Measurements from ENCODE around the gene WARS2.

The WARS2 gene

DNA sequence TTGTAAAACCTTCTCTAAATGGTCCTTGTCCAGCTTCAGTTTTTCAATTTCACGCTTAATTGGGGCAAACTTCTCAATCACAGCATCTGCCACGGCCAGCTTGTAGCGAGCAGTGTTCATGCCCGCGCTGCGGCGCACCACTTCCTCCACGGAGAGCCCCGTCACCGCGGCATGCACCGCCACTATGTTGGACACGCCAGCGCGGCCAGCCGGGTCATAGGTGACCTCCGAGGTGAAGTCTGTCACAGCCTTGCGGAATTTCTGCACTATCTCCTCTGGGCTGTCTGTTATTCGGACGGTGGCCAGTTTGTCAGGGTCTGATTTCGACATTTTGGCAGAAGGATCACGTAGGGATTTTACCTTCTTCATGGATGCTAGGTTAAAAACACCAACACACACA is 107.5 kb downstream of the WARS2 start:
- no peak overlapping the region for H2AFZ ChIP-seq
- H3K4me2 ChIP-seq (ENCODE audit: low read length): no peak overlapping the region
- H3K9ac ChIP-seq: no peak overlapping the region
- H3K79me2 ChIP-seq: no peaks in the 10 kb centered on the region
- no peaks in the 10 kb centered on the region for H3K36me3 ChIP-seq (ENCODE audit: control insufficient read depth, insufficient read depth, low read length)
- no peaks in the 10 kb centered on the region for H3K27me3 ChIP-seq (ENCODE audit: control insufficient read depth, insufficient read depth, low read length)
- H3K27ac ChIP-seq: no peak overlapping the region
- no peak overlapping the region for H3K4me3 ChIP-seq (ENCODE audit: low read depth, low read length)
- H3K9me3 ChIP-seq (ENCODE audit: control insufficient read depth, low read length): no peaks in the 10 kb centered on the region
- TF ChIP-seq, protein P1, sequence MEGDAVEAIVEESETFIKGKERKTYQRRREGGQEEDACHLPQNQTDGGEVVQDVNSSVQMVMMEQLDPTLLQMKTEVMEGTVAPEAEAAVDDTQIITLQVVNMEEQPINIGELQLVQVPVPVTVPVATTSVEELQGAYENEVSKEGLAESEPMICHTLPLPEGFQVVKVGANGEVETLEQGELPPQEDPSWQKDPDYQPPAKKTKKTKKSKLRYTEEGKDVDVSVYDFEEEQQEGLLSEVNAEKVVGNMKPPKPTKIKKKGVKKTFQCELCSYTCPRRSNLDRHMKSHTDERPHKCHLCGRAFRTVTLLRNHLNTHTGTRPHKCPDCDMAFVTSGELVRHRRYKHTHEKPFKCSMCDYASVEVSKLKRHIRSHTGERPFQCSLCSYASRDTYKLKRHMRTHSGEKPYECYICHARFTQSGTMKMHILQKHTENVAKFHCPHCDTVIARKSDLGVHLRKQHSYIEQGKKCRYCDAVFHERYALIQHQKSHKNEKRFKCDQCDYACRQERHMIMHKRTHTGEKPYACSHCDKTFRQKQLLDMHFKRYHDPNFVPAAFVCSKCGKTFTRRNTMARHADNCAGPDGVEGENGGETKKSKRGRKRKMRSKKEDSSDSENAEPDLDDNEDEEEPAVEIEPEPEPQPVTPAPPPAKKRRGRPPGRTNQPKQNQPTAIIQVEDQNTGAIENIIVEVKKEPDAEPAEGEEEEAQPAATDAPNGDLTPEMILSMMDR (IDR thresholded peaks at IDR 0.05): no peak
- H3K4me1 ChIP-seq: no peaks in the 10 kb centered on the region

DNA sequence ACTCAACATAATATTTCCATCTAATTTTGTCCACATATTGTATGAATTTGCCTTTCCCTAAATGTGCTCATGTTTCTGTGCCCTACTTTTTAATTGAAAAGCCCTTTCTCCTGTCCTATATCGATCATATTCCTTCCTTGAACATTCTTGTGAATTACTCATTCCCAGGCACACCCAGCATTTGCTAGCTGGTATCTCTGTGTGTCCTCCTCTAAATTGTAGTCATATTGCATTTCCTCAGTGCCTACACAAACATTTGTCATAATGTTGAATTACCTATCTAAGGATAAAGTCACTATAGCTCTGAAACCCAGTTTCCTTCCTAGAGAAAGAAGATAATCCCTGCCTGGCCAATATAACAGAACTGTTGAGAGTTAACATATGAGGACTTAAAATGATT is 112.7 kb downstream of the WARS2 start:
- no peaks in the 10 kb centered on the region for H3K36me3 ChIP-seq (ENCODE audit: control insufficient read depth, insufficient read depth, low read length)
- H3K9me3 ChIP-seq (ENCODE audit: control insufficient read depth, low read length): no peaks in the 10 kb centered on the region
- no peak overlapping the region for H3K27ac ChIP-seq
- no peaks in the 10 kb centered on the region for H3K4me1 ChIP-seq
- TF ChIP-seq, protein P1 (IDR thresholded peaks at IDR 0.05): no peak
- H3K27me3 ChIP-seq (ENCODE audit: control insufficient read depth, insufficient read depth, low read length): no peaks in the 10 kb centered on the region
- H3K4me2 ChIP-seq (ENCODE audit: low read length): no peak overlapping the region
- H3K4me3 ChIP-seq (ENCODE audit: low read depth, low read length): no peak overlapping the region
- no peaks in the 10 kb centered on the region for H3K79me2 ChIP-seq
- H3K9ac ChIP-seq: no peak overlapping the region
- H2AFZ ChIP-seq: no peak overlapping the region

DNA sequence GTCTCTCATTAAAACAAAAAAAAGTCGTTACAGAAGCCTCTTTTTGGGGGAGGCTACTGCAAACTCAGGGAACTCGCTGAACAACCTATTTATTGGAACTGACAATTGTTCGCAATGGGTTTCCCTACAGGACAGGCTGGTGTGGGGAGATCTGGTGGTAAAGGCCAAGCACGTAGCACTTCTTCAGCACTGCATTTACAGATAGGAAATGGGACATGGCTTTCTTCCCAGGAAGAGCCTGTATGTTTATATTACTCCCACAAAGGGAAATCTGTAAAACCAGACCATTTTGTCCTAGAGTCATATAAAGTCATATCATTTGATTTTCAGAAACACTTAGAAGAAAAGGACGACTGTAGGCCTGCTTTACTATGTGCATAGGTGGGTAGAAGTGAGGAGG is 113.5 kb downstream of the WARS2 start:
- H3K4me1 ChIP-seq: no peaks in the 10 kb centered on the region
- H3K9me3 ChIP-seq (ENCODE audit: control insufficient read depth, low read length): no peaks in the 10 kb centered on the region
- no peak overlapping the region for H3K4me3 ChIP-seq (ENCODE audit: low read depth, low read length)
- H3K36me3 ChIP-seq (ENCODE audit: control insufficient read depth, insufficient read depth, low read length): no peaks in the 10 kb centered on the region
- H3K79me2 ChIP-seq: no peaks in the 10 kb centered on the region
- no peaks in the 10 kb centered on the region for H3K27me3 ChIP-seq (ENCODE audit: control insufficient read depth, insufficient read depth, low read length)
- H3K4me2 ChIP-seq (ENCODE audit: low read length): no peak overlapping the region
- no peak overlapping the region for H3K9ac ChIP-seq
- no peak overlapping the region for H2AFZ ChIP-seq
- TF ChIP-seq, protein P1 (IDR thresholded peaks at IDR 0.05): no peak
- H3K27ac ChIP-seq: no peak overlapping the region

DNA sequence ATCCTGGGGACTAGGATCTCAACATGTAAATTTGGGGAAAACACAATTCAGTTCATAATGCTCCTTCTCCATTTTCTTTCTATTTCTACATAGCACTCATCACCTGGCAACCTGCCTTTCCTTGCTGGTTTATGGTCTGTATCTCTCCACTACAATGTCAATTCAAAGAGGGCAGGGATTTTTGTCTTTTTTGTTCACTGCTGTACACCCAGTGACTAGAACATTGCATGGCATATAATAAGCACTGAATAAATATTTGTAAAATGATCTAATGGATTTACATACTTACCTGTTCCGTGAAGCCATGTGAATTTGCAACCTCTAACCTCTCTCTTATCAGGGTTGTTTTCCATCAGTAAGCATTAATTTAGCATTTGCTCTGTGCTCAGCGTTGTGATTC is 124.9 kb downstream of the WARS2 start:
- no peak overlapping the region for H3K9ac ChIP-seq
- no peak overlapping the region for H3K4me2 ChIP-seq (ENCODE audit: low read length)
- H3K9me3 ChIP-seq (ENCODE audit: control insufficient read depth, low read length): no peaks in the 10 kb centered on the region
- H3K27ac ChIP-seq: no peak overlapping the region
- no peaks in the 10 kb centered on the region for H3K4me1 ChIP-seq
- no peaks in the 10 kb centered on the region for H3K36me3 ChIP-seq (ENCODE audit: control insufficient read depth, insufficient read depth, low read length)
- no peak overlapping the region for H2AFZ ChIP-seq
- TF ChIP-seq, protein P1 (IDR thresholded peaks at IDR 0.05): no peak
- H3K27me3 ChIP-seq (ENCODE audit: control insufficient read depth, insufficient read depth, low read length): no peaks in the 10 kb centered on the region
- no peak overlapping the region for H3K4me3 ChIP-seq (ENCODE audit: low read depth, low read length)
- H3K79me2 ChIP-seq: no peaks in the 10 kb centered on the region

DNA sequence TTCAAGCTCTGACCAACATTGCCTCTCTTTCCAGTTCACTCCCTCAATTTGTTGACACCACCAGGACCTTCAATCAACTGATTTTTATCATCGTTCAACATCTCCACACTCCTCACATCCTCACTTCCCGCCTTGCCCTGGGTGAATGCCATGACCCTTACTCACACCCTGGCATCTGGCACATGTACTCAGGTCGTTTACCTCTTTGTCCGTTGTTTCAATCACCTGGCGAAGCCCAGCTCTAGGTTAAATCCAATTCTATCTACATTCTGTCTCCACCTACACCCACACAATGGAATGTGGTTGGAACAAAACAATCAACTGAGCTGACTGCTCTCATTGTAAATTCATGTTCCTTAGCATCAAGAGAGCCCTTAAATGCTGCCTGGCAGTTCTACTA is 128.1 kb downstream of the WARS2 start:
- Histone ChIP-seq H3K9ac (no peak overlapping the region), H3K4me3 (ENCODE audit: low read depth, low read length) (no peak overlapping the region), H3K36me3 (ENCODE audit: control insufficient read depth, insufficient read depth, low read length) (no peaks in the 10 kb centered on the region), H3K79me2 (no peaks in the 10 kb centered on the region), H3K4me2 (ENCODE audit: low read length) (no peak overlapping the region), H3K27ac (no peak overlapping the region), H3K27me3 (ENCODE audit: control insufficient read depth, insufficient read depth, low read length) (peaks cover under 1% of the 10 kb centered on the region), H3K9me3 (ENCODE audit: control insufficient read depth, low read length) (no peaks in the 10 kb centered on the region), H3K4me1 (no peaks in the 10 kb centered on the region), H2AFZ (no peak overlapping the region)
- TF ChIP-seq, protein P1 (IDR thresholded peaks at IDR 0.05): no peak

All from parathyroid adenoma (tissue), 2 donors.